NCI-H146 treated with DMSO at 0.1 percent for 48 hours (cell line): ENCODE results near the gene ACP1.
A peak's percentile ranks its signal among the peaks of the same experiment; 100 is the strongest.

Experiments used
- DNase-seq: peaks from one replicate; lab custom pipeline; 2025; ENCODE audit not compliant: unreplicated experiment; lab: John Stamatoyannopoulos, UW

The ACP1 gene

DNA sequence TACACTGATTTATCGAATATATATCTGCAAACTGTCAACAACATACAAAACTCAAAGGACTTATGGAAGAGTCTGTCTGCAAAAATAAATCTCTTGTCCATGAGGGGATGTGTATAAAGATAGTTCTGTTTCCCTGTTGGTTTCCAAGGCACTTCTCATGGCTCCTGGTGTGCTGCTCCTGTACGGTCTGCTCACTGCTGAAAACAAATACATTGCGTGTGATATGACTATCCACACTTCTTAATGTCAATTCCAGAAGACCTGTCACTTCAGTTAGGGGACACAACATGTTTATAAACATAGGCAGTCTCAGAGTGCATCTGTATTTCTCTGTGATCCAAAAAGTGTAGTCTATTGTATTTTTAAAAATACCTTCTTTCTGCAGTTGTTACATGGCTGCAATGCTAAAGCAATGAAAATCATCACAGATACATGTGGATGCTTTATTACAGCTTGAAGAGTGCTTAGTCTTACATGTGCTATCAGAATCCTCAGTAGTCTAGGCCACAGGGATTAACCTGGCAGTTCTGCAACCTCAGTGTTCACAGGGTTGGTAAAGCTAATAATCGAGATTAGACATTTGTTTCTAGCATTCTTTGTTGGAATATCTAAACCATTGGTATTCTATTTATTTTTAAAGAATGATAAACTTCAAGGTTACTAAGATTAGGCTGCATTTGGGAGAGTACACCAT, 15.4 kb downstream of the ACP1 start:
- DNase-seq: no peak

- DNase-seq: no peak
These were observed 15.9 kb downstream of the ACP1 start for GRCh38 chr2:280650-281110.

- no peak for DNase-seq
These were observed 16.6 kb downstream of the ACP1 start for GRCh38 chr2:281381-281780.

GRCh38 chr2:282371-283263, 17.9 kb downstream of the ACP1 start:
- DNase-seq: no peak

DNA sequence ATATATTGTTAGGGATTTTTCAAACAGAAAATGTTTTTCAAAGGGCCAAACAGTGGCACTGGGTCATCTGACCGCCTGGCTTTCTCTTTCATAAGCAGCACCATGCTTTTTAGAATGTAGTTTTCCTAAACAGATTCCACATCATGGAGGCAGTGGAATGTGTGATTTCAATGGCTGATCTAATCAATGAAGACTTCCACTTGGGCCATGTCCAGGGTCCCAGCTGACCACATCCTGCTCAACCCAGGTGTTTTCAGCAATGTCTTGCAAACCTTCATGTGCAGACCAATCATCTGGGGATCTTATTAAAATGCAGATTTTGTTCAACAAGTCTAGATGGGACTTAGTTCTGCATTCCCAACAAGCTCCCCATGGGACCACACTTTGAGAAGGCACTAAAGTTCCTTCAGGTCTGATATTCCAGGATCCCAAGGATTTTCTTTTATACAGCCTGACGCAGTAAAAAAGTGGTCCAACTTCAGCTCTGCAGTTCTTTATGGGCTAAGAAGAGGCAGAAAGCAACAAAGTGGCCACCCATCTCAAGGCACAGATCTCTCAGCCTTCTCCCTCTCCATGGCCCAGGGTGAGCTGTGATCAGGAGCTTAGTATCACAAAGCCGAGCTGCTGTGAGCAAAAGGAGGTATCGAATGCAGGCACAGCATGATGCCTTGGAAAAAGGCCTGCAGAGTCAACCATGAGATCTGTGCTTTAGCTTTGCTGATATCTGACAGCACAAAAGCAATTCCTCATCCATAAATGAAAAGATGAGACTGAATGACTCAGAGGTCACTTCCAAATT, 19.4 kb downstream of the ACP1 start:
- no peak for DNase-seq

DNA sequence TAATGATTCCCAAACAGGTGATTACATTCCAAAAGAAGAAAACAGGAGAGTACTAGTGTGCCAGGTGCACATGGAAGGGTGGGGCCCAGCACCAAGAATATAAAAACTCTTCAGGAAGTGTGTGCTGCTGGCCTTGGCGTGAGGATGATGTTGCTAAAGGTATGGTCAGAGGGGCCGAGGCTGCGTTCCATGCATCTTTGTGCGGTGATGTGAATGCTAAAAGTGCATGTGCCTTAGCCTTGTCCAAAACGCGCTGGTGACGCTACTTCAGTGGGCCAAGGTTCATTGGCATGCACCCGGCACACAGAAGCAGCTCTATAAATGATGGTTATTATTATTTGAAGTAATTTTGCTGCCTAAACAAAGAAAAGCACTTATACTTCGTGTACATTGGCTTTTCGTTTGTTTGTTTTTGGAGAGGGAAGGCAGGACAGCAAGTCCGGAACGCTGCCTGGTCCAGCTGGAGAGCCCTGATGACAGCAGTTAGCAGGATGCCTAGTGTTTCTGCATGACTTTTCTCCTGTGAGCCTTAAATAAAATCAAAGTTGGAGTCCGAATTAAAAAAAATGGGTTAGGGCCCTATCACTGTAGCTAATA, 20.2 kb downstream of the ACP1 start:
- DNase-seq: no peak

GRCh38 chr2:285531-285930, 20.8 kb downstream of the ACP1 start:
- DNase-seq: no peak

DNA sequence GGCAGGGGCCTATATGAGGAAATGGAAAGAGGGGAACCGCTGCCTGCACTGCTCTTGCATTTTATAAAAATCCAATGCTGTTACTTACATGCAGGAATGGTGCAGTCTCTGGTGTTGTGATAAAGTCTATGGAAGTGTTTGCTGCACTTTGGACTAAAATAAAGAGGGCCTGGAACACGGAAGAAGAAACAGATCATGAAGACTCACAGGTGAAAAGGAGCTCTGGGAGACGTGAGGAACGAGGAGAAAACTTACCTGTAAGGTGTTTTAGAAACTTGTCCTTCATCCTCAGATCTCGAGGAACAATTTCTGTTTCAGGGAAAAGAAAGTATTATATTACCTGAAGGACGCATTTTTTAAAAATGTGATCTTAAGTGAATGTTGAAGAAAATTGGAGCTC, 21.3 kb downstream of the ACP1 start:
- no peak for DNase-seq

- no peak for DNase-seq
These were observed 22.1 kb downstream of the ACP1 start for GRCh38 chr2:286774-287392.

DNA sequence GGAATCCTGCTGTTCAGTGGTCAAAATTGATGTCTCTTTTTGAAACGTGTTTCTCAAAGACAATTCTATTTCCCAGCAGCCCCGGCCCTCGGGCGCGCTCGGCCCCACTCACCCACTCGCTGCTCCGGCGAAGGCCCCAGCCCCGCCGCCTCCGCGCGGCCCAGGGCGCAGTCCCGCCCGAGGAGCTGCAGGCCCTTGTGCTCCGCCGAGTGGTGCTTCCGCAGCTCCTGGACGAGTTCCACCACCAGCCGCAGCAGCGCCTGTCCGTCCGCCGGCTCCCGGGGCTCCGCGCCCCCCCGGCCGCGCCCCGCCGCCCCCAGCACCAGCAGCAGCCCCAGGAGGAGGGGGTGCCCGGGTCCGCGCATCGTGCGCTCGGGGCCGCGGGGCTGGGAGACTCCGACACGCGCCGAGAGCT, 22.7 kb downstream of the ACP1 start:
- DNase-seq: peak; percentile 16

GRCh38 chr2:287911-288757, 23.4 kb downstream of the ACP1 start, which contains the start of gene ALKAL2:
Gene ALKAL2, minus strand, starts transcription at chr2:288091. Its CDS starts 256 bp downstream, at chr2:287835.
- no peak for DNase-seq

- DNase-seq: no peak
These were observed 24.1 kb downstream of the ACP1 start for GRCh38 chr2:288758-289361.

GRCh38 chr2:289362-290089, 24.8 kb downstream of the ACP1 start:
- DNase-seq: no peak

DNA sequence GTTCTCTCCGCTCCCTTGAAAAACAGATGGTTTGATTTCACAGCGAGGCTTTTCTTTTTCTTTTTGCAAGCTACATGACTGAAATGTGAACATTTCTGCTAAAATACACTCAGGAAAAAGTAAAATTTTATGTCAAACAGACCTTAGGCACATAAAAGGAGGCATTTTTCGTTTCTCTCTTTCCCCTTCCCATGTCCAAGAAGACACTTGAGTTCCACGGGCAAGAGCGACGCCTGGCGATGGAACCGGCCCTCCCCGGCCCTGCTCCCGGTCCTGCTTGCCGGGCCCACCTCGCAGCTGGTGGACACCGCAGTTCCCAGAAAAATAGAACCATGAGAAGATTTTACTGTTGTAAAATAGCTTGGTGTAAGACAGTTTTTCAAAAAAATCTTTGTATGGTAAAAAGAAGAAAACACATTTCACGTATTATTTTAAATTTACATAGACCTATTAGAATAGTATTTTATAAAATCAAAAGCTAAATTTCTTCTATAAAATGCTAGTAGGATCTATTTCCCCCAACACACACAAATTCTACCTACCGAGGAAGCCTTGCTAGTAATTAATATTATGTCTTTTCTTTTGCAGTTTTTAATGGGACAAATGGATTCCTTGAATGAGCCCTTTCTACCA, 25.5 kb downstream of the ACP1 start:
- DNase-seq: no peak

GRCh38 chr2:295090-295489, 30.3 kb downstream of the ACP1 start:
- DNase-seq: no peak

DNA sequence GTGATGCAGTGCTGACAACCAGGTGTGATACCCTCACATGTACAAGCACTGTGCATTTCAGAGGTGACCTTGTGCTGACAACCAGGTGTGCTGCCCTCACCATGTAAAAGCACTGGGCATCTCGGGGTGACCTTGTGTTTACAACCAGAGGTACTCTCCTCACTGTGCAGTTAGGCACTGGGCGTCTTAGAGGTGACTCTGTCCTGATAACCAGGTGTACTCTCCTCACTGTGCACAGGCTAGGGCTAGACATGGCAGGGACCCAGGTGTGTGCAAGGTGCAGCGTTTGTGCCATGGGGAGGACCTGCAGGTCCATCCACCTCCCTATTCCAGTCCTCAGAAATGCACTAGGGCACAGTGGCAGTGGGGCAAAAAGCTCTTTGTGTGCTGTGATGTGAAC, 31.6 kb downstream of the ACP1 start:
- no peak for DNase-seq

DNA sequence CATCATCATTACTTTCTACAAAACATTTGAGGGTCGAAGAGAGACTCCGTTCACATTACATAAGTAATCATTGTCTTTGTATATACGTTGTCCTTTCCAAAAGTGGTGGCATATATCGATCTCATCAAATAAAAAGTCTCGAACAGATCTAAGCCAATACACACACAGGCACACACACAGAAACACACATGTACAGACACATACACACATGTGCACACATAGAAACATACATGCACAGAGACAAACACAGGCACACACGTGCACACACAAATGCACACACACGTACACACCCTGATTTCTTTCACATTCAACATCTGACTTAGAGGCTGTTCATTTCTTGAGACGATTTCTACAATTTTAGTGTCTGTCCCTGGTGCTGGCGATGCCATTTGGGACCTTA, 40.6 kb downstream of the ACP1 start:
- no peak for DNase-seq
